GM21390 (cell line): ENCODE measurements around the gene CTAGE9.
"Not testable (repeated sequence)": the region's sequence is repeated elsewhere in the genome, so short reads cannot be mapped to it uniquely, and the experiment has no call there.

Source experiments
- ATAC-seq: cut with Tn5 transposase; IDR thresholded peaks from one replicate; pipeline ENCODE4 v1.9.1; 2021; ENCODE audit not compliant: unreplicated experiment

CTAGE9 gene

GRCh38 chr6:131730264-131730663 lies 19.4 kb upstream of the CTAGE9 start:
- no peak for ATAC-seq

GRCh38 chr6:131729550-131729949 lies 18.7 kb upstream of the CTAGE9 start:
- ATAC-seq = no peak

GRCh38 chr6:131728296-131728939 lies 17.6 kb upstream of the CTAGE9 start:
- no peak for ATAC-seq

DNA sequence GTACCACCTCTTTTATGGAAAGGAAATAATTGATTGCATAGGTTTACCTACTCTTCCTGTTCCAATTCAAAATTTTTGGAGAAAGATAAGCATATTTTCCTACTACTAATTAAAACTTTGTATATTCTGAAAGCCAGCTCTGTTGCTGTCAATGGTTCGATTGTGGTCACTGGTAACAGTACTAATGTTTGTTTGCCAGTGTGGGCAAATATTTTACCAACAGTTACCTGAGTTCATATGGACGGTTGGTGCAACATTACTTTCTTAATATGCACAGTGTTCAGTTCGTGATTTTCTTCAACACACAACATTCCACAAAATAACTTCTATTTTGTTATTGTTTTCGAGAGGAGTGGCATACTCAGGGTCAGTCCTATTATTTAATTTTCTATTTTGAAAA lies 17.1 kb upstream of the CTAGE9 start:
- ATAC-seq = no peak

DNA sequence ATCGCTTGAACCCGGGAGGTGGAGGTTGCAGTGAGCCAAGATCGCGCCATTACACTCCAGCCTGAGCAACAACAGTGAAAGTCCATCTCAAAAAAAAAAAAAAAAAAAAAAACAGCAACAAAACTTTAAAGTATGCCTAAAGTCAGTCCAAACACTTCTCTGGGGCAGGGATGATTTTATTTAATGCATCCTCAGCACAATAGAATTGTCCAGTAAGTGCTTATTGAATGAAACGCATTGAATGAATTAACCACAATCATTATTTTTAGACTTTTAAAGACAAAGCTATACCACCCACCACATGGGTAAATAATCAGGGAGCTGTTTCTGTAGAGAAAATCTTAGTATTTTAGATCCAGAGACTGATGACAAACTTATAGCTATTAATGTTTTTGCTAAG lies 16.6 kb upstream of the CTAGE9 start:
- ATAC-seq = no peak

DNA sequence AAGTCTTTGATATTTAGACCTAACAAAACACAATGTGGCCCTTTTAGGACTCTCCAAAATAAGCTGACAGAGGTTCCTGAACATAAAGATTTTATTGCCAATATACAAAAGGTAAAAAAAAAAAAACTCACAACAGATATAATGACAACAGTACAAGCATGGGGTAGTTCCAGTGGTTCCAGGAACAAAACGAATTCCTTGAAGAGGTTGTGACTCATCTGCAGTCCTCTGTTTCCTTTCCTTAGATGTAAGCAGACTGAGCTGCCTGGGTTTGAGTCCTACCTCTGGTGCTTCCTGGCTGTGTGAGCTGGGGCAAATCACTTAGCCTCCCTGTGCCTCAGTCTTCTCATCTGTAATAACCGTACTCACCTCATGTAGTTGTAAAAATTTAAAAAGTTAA lies 13.3 kb upstream of the CTAGE9 start:
- no peak for ATAC-seq

- ATAC-seq = no peak
Measured at GRCh38 chr6:131721161-131721560, 10.3 kb upstream of the CTAGE9 start.

- ATAC-seq = no peak
Measured at GRCh38 chr6:131717836-131718542, 7.2 kb upstream of the CTAGE9 start.

DNA sequence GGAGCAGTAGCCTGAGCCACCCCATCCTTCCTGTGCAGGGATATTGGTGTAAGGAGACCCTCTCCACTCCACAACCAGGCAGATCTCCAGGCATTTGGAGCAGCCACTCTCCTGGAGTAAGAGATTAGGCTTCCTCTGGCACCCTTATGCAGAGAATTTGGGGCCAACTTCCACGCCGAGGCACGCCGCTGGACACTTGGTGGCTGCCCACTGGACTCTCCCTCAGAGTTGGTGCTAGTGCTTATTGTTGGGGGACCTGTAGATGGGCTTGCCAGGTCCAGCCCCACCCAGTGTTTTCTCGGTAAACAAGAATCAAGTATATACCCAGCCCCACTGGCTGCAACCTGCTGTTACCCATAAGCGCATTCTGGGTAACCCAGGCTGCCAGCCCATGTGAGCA lies 4.8 kb upstream of the CTAGE9 start:
- ATAC-seq = peak; percentile 83

GRCh38 chr6:131703905-131704304 lies 6.9 kb downstream of the CTAGE9 start:
- not testable (repeated sequence) for ATAC-seq

- not testable (repeated sequence) for ATAC-seq
Measured at GRCh38 chr6:131700851-131701250, 10.0 kb downstream of the CTAGE9 start.

DNA sequence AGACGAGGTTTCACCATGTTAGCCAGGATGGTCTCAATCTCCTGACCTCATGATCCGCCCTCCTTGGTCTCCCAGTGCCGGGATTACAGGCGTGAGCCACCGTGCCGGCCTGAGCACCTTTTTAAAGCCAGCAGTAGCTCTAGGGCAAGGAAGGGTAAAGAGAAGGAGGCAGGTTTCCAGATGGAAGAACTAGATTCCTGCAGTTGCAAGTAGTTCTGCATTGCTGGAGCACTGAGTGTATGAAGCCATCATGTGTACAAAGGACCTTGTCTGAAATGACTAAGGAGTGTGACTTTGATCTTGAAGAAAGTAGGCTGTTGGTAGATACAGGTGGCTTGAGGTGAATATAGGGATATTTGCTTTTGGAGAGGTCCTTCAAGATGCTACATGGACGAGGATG lies 13.9 kb downstream of the CTAGE9 start:
- no peak for ATAC-seq

- peak; percentile 89 for ATAC-seq
Measured at GRCh38 chr6:131694832-131695426, 15.9 kb downstream of the CTAGE9 start.

- ATAC-seq = no peak
Measured at GRCh38 chr6:131693384-131693783, 17.4 kb downstream of the CTAGE9 start.

- no peak for ATAC-seq
Measured at GRCh38 chr6:131692589-131692988, 18.2 kb downstream of the CTAGE9 start.

DNA sequence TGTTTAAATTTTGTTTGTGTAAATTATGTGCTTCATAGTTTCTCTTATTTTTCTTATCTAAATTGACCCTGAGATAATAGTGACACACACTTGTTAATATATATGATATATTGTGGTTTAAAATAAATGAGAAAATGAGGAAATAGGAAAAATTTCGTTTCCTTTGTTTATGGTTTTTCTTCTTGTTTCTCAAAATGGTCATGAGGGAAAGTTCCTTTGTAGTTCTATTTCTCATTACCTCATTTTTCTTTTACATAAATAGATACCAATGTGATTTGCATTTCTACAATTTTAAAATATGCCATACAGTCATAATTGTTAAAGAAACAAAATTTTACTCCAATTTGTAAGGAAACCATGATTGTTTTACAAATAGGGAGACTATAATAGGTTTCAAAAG lies 18.8 kb downstream of the CTAGE9 start:
- ATAC-seq = no peak

- ATAC-seq = peak; percentile 75
Measured at GRCh38 chr6:131688286-131688685, 22.5 kb downstream of the CTAGE9 start.

DNA sequence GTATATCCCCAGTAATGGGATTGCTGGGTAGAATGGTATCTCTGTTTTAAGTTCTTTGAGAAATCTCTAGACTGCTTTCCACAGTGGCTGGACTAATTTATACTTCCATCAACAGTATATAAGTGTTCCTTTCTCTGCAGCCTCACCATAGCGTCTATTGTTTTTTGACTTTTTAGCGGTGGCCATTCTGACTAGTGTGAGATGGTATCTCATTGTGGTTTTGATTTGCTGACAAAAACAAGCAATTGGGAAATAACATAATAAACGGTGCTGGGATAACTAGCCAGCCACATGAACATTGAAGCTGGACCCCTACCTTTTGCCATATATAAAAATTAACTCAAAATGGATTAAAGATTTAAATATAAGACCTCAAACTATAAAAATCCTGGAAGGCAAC lies 23.8 kb downstream of the CTAGE9 start:
- no peak for ATAC-seq

DNA sequence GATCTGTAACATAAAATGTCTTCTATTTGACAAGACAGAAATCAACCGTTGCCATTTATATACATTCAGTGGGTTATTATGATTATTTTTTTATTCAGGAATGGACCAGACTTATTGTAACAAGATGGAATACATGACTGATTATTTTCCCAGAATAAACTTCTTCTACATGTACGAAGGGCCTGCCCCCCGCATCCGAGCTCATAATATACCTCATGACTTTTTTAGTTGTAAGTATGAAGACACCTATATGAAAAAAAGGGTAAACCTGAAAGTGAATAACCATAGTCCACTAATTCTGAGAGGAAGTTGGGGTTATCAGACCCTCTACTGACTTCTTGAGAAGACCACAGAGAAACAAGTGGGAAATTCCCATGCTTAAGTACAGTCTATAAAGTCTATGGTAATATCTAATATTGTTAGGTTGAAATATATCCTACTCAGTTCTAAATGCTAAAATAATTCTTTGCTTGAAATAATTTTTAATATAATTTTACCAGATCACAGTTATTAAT lies 25.5 kb downstream of the CTAGE9 start:
- ATAC-seq = peak; percentile 58

DNA sequence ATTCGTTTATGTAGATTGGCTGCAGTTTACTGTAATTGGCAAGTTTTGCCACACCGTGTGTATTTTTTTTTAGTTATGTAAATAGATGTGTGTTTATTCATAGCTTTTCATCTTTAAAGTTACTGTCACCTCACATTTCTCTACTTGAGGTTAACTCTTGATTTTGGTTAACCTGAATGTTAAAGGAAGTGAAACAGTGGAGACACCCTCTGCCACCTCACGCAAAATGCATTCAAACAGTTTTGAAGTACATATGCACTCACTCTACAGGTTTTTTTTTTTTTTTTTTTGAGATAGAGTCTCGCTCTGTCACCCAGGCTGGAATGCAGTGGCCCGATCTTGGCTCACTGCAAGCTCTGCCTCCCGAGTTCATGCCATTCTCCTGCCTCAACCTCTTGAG lies 27.3 kb downstream of the CTAGE9 start:
- peak; percentile 73 for ATAC-seq

- no peak for ATAC-seq
Measured at GRCh38 chr6:131682442-131682841, 28.4 kb downstream of the CTAGE9 start.

DNA sequence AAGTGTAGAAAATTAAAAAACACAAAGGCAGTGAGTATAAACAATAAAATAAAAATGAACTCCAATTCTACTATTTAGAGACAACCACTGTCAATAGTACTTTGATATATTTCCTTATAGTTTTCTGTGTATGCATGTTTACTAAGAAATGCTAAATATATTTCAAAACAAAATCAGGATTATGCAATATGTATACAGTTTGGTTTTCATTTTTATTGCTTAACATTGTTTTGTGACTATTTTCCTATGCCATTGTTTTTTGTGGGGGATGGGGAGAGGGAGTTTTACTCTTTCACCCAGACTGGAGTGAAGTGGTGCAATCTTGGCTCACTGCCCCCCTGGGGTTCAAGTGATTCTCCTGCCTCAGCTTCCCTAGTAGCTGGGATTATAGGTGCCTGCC lies 29.2 kb downstream of the CTAGE9 start:
- no peak for ATAC-seq
